Cardiac fibroblast (primary cell): Measurements from ENCODE around the gene SMAD5.

Source experiments
- DNase-seq, 2 donors: peaks; one replicate each; pipeline versions ENCODE4 v3.0.0 to v3.0.0-alpha.2; 2010; ENCODE audit warnings: low read depth in 2 of 2
- H3K4me3 ChIP-seq, 2 donors: replicated peaks in 1 of 2; 1 replicate in 1 of 2; 2 replicates in 1 of 2; pipeline ENCODE4 v1.5.1; 2011; ENCODE audit warnings: low read depth in 2 of 2, low read length in 2 of 2, mild to moderate bottlenecking in 2 of 2, moderate library complexity in 1 of 2
- TF ChIP-seq, protein P1 (sequence below): IDR thresholded peaks from one replicate; pipeline ENCODE4 v1.5.1; 2011; ENCODE audit warnings: low read depth, mild to moderate bottlenecking, low read length, inconsistent platforms

Gene SMAD5

DNA sequence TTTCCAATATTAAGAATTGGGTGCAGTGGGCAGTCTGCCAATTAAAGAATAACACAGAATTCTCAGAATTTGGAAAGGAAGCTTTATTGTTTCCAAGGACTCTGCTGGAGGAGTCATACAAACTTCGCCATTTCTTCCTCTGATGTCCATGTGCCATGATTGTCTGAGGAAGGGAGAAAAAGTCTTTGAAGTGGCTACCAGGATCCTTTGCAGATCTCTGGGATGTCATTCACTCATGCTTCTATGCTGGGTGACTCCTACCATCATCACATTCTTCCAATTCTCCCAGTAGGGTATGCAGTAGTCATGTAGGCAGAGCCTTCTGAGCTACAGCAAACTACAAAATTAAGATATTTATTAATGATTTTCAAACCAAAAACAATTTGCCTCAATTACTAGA is 3.2 kb upstream of the SMAD5 start:
- DNase-seq = no peak
- TF ChIP-seq, protein P1, sequence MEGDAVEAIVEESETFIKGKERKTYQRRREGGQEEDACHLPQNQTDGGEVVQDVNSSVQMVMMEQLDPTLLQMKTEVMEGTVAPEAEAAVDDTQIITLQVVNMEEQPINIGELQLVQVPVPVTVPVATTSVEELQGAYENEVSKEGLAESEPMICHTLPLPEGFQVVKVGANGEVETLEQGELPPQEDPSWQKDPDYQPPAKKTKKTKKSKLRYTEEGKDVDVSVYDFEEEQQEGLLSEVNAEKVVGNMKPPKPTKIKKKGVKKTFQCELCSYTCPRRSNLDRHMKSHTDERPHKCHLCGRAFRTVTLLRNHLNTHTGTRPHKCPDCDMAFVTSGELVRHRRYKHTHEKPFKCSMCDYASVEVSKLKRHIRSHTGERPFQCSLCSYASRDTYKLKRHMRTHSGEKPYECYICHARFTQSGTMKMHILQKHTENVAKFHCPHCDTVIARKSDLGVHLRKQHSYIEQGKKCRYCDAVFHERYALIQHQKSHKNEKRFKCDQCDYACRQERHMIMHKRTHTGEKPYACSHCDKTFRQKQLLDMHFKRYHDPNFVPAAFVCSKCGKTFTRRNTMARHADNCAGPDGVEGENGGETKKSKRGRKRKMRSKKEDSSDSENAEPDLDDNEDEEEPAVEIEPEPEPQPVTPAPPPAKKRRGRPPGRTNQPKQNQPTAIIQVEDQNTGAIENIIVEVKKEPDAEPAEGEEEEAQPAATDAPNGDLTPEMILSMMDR = no peak

DNA sequence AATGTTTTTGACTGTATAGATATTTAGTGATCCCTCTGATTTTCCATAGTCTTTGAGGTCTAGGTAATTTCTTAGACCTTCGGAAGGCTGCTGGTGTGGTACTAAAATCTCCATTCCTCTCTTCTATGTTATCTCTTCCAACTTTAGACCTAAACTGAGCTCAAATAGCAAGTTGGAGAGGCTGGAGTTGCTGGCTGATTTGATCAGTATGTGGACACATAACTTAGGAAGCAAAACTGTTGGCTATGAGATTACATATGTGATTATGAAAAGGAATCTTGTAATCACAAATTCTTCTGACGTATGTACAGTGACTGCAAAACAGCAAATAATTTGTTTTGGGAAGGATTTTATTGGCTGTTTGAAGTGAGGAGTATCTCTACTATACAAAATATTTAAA is 2.1 kb upstream of the SMAD5 start:
- no peak overlapping the region for H3K4me3 ChIP-seq
- TF ChIP-seq, protein P1 = no peak
- no peak for DNase-seq

More for the DNA sequence above, 3.2 kb upstream of the SMAD5 start:
- no peak overlapping the region for H3K4me3 ChIP-seq

DNA sequence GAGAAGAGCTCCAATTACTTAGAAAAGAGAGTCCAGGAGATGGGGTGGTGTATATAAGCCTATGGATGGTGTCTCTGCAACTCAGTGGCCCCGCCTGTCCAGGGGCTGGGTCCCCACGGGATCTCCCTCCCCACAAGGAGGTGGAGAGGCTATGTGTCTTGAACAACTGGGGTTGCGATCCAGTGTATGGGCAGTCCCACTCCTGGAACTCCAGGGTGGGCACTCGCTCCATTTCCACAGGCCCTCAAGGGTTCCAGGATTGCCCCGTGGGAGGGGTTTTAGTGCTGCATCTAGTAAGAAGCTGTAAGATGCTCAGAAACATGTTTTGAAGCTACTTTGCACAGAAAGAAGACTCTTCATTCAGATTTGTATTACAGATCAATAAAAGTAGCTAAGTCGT is 558 bp upstream of the SMAD5 start:
- H3K4me3 ChIP-seq = peak overlapping the region; percentile 69 to 88
- peak in 1 of 2 donors; percentile 20 for DNase-seq
- TF ChIP-seq, protein P1 = no peak

DNA sequence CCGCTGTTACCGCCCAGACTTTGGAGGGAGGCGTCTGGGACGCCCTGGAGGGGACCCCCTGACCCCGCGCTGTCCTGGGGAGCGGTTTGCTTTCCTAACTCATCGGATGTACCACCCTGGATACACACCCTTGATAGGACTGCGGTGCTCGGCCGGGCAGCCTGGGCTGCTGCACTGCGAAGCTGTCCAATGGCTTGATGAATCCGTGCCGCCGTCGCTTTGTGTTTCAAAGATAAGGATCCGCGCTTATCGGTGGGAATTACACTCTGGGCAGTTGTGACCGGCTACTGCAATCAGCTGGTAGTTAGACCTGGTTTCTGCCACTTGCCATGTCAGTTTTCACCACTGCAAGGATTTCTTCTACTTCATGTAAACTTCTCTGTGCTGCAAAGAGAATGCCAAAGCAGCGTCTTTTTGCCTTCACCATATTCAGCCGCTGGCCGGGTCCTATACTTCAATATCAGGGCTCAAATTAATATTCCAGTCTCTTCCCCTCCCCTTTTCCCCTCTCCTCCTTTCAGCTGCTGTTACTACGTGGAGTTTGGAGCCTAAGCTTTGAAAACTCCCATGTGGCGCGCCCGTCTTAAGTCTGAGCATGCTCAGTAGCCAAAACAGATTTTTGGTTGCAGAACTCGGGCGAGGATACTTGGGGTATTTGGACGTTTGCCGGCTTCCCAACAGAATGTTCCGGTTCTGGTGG is 727 bp downstream of the SMAD5 start:
- H3K4me3 ChIP-seq = peak overlapping the region; percentile 69 to 88
- peak; percentile 67 to 83 for DNase-seq
- TF ChIP-seq, protein P1 = no peak

DNA sequence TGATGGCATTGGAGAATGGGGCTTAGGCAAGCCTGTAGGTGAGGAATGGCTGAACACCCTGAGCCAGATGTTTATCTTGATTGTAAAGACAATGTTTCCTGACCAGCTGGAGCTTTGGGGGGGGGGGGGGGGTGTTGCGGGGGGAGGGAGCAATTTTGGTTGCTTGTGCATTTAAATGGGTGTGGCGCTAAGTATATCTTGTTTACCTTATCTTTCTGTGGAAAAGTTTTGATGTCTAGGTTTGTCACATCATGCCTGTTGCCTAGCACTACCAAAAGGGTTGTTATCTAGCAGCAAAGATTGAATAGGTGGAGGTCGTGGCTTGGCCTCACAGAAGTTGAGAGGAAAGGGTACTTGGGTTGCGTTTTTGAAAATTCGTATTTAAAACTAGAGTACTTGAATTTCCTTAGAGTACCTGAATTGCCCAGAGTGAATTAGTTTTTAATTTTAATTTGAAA is 1.3 kb downstream of the SMAD5 start:
- no peak for DNase-seq
- H3K4me3 ChIP-seq = peak overlapping the region; percentile 69 to 88
- TF ChIP-seq, protein P1 = no peak

DNA sequence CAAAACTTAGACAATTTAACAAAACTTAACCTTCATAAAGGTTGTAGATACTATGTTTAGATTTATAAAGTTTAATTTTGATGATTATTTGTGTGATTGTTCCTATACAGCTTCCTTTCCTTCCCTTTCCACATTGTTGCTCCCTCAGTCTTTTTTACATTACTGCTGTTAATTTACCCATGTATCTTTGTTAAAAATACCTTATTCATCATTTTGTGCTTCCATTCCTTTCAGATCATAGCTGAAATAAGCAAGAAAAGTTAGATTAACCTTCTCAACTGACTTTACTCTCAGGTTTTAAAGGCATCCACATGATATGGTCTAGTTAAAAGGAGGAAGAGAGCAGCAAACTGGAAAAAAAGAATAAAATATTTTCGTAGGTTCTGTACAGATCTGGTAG is 2.0 kb downstream of the SMAD5 start:
- no peak overlapping the region for H3K4me3 ChIP-seq
- no peak for DNase-seq
- TF ChIP-seq, protein P1 = no peak

DNA sequence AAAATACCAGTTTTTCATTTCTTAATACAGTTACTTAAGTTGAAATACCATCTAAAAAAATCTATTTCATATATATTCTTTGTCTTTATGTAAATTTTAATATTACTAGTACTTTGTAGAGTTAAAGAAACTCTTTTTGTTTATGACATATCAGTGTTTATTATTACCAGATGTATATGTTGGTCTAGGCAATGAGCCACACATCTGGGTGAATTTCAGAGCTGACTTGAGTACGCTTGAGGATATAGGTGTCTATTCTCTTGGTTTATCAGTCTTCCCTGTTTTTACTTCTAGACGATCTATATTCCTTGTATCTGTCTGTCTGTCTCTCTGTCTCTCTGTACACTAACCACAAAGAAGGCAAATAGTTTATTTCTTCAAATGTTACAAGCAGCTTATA is 2.9 kb downstream of the SMAD5 start:
- no peak for DNase-seq
- H3K4me3 ChIP-seq = no peak overlapping the region

More for the DNA sequence above, 2.9 kb downstream of the SMAD5 start:
- TF ChIP-seq, protein P1 = no peak
